MCF 10A (cell line): ENCODE data around the gene HOXD10. TPM values are rescaled to one million over a fixed set of nuclear protein-coding genes. Genes with fewer than 3 reads are reported as not detected.

ENCODE experiments used
- BruUV-seq: library from RNA; stranded (reverse); fragments of 400-500 nt; replicated peaks from 2 replicates; lab custom pipeline; 2021; lab: Mats Ljungman, UMichigan
- CTCF ChIA-PET: fragments of 300-600 bp; sonication (Branson Sonifier 250); formaldehyde crosslinking; extraction: SDS; loops from one replicate; lab custom pipeline; 2021; ENCODE audit warnings: antibody characterized with exemption, inconsistent platforms; lab: Yijun Ruan, JAX
- POLR2A ChIA-PET: fragments of 300-600, 350-650 bp; sonication (Branson Sonifier 250); formaldehyde crosslinking; extraction: SDS; loops from one replicate; lab custom pipeline; 2020; ENCODE audit warnings: antibody characterized with exemption, inconsistent platforms; lab: Yijun Ruan, JAX
- DNase-seq: peaks from one replicate; pipeline ENCODE4 v3.0.0-alpha.2; 2018; ENCODE audit not compliant: unreplicated experiment
- H3K27ac Mint-ChIP-seq: one replicate; pipeline ENCODE4 v1.8.0; 2022; ENCODE audit warnings: mild to moderate bottlenecking, low read depth, mixed read lengths; ENCODE audit not compliant: unreplicated experiment
- H3K27me3 Mint-ChIP-seq: one replicate; pipeline ENCODE4 v1.8.0; 2022; ENCODE audit warnings: mixed read lengths; ENCODE audit not compliant: insufficient read depth, unreplicated experiment
- H3K36me3 Mint-ChIP-seq: one replicate; pipeline ENCODE4 v1.8.0; 2022; ENCODE audit warnings: mild to moderate bottlenecking, moderate library complexity, mixed read lengths; ENCODE audit not compliant: insufficient read depth, unreplicated experiment
- H3K4me1 Mint-ChIP-seq: one replicate; pipeline ENCODE4 v1.8.0; 2022; ENCODE audit warnings: mixed read lengths; ENCODE audit not compliant: insufficient read depth, unreplicated experiment
- H3K4me3 Mint-ChIP-seq: one replicate; pipeline ENCODE4 v1.8.0; 2022; ENCODE audit warnings: mild to moderate bottlenecking, moderate library complexity, mixed read lengths; ENCODE audit not compliant: unreplicated experiment
- H3K9me3 Mint-ChIP-seq: one replicate; pipeline ENCODE4 v1.8.0; 2022; ENCODE audit warnings: mixed read lengths; ENCODE audit not compliant: unreplicated experiment
- intact Hi-C: fragments of 100-400 bp; cut with micrococcal nuclease; formaldehyde crosslinking; loops from 2 replicates; pipeline ENCODE4 v1.14.1; 2022
- total RNA-seq: library from RNA; stranded (reverse); gene quantifications from 2 replicates; pipeline ENCODE4 v1.2.3, GENCODE V29; 2022
- TF ChIP-seq, protein P1 (sequence below): fragments of 200-600 bp; IDR thresholded peaks from one replicate; pipeline ENCODE4 v1.8.0; 2022; ENCODE audit warnings: antibody characterized with exemption, mild to moderate bottlenecking; ENCODE audit not compliant: unreplicated experiment

Gene HOXD10
- total RNA-seq, 1 experiment from 2014 or later = not detected

GRCh38 chr2:176080540-176081375 lies 35.8 kb upstream of the HOXD10 start:
- ChIA-PET CTCF (interaction anchor here (0.7 to 3.3 kb wide), 5 partner anchors 17 to 707 kb away, joined by 3 to 25 read pairs (median 3); no protein-coding TSS in a partner anchor), POLR2A (no interaction called here)
- DNase-seq = no peak
- Mint-ChIP-seq H3K36me3 (no peaks in the 10 kb centered on the region), H3K4me1 (no peaks in the 10 kb centered on the region), H3K27ac (no peak overlapping the region), H3K9me3 (peaks cover 13% of the 10 kb centered on the region), H3K27me3 (peaks cover 63% of the 10 kb centered on the region), H3K4me3 (no peak overlapping the region)
- intact Hi-C loops = loop anchor here (10.0 kb wide), 1 partner anchor 116 kb away; no protein-coding TSS in a partner anchor
- TF ChIP-seq, protein P1, sequence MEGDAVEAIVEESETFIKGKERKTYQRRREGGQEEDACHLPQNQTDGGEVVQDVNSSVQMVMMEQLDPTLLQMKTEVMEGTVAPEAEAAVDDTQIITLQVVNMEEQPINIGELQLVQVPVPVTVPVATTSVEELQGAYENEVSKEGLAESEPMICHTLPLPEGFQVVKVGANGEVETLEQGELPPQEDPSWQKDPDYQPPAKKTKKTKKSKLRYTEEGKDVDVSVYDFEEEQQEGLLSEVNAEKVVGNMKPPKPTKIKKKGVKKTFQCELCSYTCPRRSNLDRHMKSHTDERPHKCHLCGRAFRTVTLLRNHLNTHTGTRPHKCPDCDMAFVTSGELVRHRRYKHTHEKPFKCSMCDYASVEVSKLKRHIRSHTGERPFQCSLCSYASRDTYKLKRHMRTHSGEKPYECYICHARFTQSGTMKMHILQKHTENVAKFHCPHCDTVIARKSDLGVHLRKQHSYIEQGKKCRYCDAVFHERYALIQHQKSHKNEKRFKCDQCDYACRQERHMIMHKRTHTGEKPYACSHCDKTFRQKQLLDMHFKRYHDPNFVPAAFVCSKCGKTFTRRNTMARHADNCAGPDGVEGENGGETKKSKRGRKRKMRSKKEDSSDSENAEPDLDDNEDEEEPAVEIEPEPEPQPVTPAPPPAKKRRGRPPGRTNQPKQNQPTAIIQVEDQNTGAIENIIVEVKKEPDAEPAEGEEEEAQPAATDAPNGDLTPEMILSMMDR = no peak
- BruUV-seq = no TSS peak

DNA sequence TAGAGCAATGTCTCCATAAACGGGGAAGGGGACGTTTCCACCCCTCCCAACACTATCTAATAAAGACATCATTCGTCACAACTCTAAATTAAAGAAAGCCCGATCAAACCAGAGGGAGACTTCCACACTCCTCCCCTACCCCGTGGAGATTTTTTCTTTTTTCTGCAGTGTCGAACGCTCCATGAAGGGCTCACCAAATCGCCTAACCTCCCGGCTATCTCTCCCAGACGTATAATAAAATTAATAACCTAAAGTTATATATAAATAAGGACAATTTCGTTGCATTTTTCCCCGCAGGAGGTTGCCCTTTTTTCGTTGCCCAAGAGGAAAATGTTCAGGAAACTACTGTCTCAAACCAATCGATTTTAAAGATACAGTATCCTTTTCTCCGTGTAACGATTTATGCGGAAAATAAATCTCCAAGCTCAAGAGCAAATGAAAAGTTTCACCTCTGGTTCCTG lies 35.2 kb upstream of the HOXD10 start:
- no peak for DNase-seq
- H3K9me3 Mint-ChIP-seq = peaks cover 13% of the 10 kb centered on the region
- peaks cover 3% of the 10 kb centered on the region for H3K4me1 Mint-ChIP-seq
- ChIA-PET POLR2A (no interaction called here), CTCF (interaction anchor here (3.3 kb wide), 1 partner anchor 392 kb away, joined by 25 read pairs; no protein-coding TSS in a partner anchor)
- BruUV-seq = no TSS peak
- TF ChIP-seq, protein P1 = no peak
- intact Hi-C loops = loop anchor here (10.0 kb wide), 1 partner anchor 117 kb away; no protein-coding TSS in a partner anchor
- H3K27me3 Mint-ChIP-seq = peaks cover 58% of the 10 kb centered on the region
- H3K4me3 Mint-ChIP-seq = no peak overlapping the region
- H3K36me3 Mint-ChIP-seq = no peaks in the 10 kb centered on the region
- no peak overlapping the region for H3K27ac Mint-ChIP-seq

DNA sequence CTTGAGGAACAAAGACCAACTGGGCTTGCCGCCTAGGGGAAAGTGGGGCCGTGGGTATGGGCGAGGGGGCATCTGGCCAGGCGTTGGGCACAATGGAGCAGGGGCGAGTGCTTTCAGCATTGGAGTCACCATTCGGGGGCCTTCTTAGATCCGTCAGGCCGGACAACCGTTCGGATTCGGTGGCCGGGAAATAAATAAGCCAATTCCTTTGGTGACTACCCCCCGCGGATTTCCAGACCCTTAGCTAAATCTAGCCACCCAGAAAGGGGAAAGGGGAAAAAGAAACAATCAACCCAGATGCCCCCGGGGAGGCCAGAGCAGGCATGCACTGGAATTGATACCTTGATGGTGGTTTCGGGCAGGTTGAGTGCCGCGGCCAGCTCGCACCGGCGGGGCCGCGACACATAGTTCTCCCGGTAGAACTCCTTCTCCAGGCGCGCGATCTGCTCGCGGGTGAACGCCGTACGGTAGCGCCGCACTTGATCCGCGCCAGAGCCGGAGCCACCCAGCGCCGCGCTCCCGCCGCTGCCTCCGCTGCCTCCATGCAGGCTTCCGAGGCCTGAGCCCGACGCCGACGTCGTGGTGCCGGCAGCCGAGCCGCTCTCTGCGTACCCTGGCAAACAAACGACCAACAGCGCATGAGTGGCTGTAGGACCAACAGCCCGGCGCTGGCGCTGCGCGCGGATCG lies 34.6 kb upstream of the HOXD10 start:
- ChIA-PET CTCF (interaction anchor here (3.3 kb wide), 1 partner anchor 393 kb away, joined by 25 read pairs; no protein-coding TSS in a partner anchor), POLR2A (no interaction called here)
- TF ChIP-seq, protein P1 = no peak
- H3K9me3 Mint-ChIP-seq = peaks cover 13% of the 10 kb centered on the region
- H3K4me3 Mint-ChIP-seq = no peak overlapping the region
- H3K4me1 Mint-ChIP-seq = peaks cover 5% of the 10 kb centered on the region
- intact Hi-C loops = loop anchor here (10.0 kb wide), 1 partner anchor 117 kb away; no protein-coding TSS in a partner anchor
- H3K36me3 Mint-ChIP-seq = no peaks in the 10 kb centered on the region
- no TSS peak for BruUV-seq
- peaks cover 58% of the 10 kb centered on the region for H3K27me3 Mint-ChIP-seq
- DNase-seq = no peak
- no peak overlapping the region for H3K27ac Mint-ChIP-seq

DNA sequence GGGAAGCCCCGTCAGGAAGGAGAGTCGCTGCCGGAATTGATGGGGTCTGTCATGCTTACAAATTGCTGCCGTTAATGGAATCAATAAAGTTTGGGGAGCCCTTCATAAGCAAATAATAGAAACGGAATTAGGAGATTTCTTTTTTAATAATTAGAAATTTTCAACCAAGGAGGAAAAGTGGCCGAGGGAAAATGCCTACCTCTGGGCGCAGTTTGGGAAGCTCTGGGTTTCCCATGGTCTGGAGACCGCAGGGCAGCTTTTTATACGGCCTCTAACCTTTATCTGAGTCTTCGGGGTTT lies 34.1 kb upstream of the HOXD10 start:
- peaks cover 4% of the 10 kb centered on the region for H3K36me3 Mint-ChIP-seq
- no peak for DNase-seq
- TF ChIP-seq, protein P1 = no peak
- peaks cover 61% of the 10 kb centered on the region for H3K27me3 Mint-ChIP-seq
- ChIA-PET CTCF (interaction anchor here (3.3 kb wide), 1 partner anchor 393 kb away, joined by 25 read pairs; no protein-coding TSS in a partner anchor), POLR2A (no interaction called here)
- BruUV-seq = no TSS peak
- H3K4me3 Mint-ChIP-seq = no peak overlapping the region
- intact Hi-C loops = loop anchor here (10.0 kb wide), 1 partner anchor 118 kb away; no protein-coding TSS in a partner anchor
- no peak overlapping the region for H3K27ac Mint-ChIP-seq
- peaks cover 5% of the 10 kb centered on the region for H3K4me1 Mint-ChIP-seq
- H3K9me3 Mint-ChIP-seq = peaks cover 13% of the 10 kb centered on the region
